ENCODE data around the gene EXOC8.

- TF ChIP-seq POLR2A (IDR thresholded peaks at IDR 0.05; ENCODE audit: low read depth, low read length) (no peak), POLR2AphosphoS5 (IDR thresholded peaks at IDR 0.05; ENCODE audit: low read depth, low read length) (peak; percentile 37; the same call in 1 of the 2 replicates), TAF1 (IDR thresholded peaks at IDR 0.05; ENCODE audit: borderline replicate concordance, low read depth, low read length) (no peak)
These were observed 21.5 kb upstream of the EXOC8 start for GRCh38 chr1:231359113-231359512.
